ENCODE results near the gene CLK2. TPM values are rescaled to one million over a fixed set of nuclear protein-coding genes. Genes with fewer than 3 reads are reported as not detected.

Gene CLK2
- polyA plus RNA-seq, 1 donor (not counting 4 experiments of a cell fraction or from before 2014, with no cell fraction given), result 45.3 TPM

DNA sequence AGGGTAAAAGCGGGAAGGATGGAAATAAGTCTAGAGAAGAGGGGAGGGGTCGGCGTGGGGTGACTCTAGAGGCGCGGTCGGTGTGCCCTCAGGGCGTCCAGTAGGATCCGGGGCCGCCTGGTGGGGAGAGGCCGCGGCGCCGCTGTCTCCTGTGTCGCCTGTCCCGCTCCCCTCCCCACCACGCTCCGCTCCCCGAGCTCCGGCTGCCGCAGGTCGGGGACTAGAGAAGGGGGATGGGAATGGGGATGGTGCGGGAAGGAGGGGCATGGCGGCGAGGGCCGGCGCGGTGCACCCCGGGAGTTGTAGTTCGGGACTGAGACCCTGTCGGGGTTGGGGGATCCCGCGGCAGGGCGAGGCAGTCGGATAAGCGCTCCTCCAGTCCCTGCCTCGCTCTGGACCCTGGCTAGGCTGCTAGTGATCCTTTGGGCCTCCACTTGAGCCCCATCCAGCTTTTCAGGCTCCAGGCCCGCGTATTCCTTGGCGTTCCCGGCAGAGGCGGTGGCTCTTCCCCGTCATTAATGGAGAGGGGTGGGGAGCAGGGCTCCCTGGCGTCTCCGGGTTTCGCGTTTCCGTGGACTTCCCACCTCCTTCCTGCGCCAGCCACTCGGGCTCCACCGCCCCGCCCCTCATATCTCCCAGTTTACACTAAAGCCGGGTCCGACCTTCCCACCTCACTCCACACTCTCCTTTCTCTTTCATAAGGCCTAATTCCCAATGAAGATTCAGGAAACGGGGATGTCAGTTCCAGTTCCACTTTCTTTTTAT is 17.9 kb downstream of the CLK2 start, which contains the start of gene ENTREP3:
Gene ENTREP3 (minus strand): TSS at position 241 of the 765 bp plus-strand sequence. CDS start 606 bp downstream, outside the sequence.
- peak within 1 kb of the TSS; percentile 93 for H2AFZ ChIP-seq (ENCODE audit: control insufficient read depth, low read length)
- DNase-seq (ENCODE audit: low read depth, low spot score), result no peak

GRCh38 chr1:155254714-155255242 is 18.5 kb downstream of the CLK2 start:
- no peak for DNase-seq (ENCODE audit: low read depth, low spot score)
- Histone ChIP-seq H2AFZ (ENCODE audit: control insufficient read depth, low read length) (peak overlapping the region; percentile 93), H3K4me3 (ENCODE audit: control insufficient read depth in 2 of 3, extremely low read depth in 1 of 3, insufficient read depth in 2 of 3, low read depth in 1 of 3, low read length in 3 of 3) (peak overlapping the region; percentile 77 to 83 (median 81)), H3K36me3 (ENCODE audit: control insufficient read depth in 2 of 2, extremely low read depth in 1 of 2, insufficient read depth in 2 of 2, low read length in 2 of 2) (peaks cover 7 to 17% of the 10 kb centered on the region in 2 experiments), H3K9me1 (ENCODE audit: control insufficient read depth, extremely low read depth, insufficient read depth, low read length) (no peaks in the 10 kb centered on the region), H3K9me3 (ENCODE audit: control insufficient read depth, low read depth, low read length) (no peaks in the 10 kb centered on the region), H3K4me2 (ENCODE audit: control insufficient read depth, extremely low read depth, insufficient read depth, low read depth, low read length) (peak overlapping the region; percentile 94), H3K27me3 (ENCODE audit: control insufficient read depth, extremely low read depth, insufficient read depth, low read length) (no peaks in the 10 kb centered on the region), H3K4me1 (ENCODE audit: control insufficient read depth, extremely low read depth, insufficient read depth, low read length) (peaks cover 19% of the 10 kb centered on the region), H4K20me1 (ENCODE audit: control insufficient read depth, extremely low read depth, insufficient read depth, low read length) (no peaks in the 10 kb centered on the region), H3K79me2 (ENCODE audit: control insufficient read depth, insufficient read depth, low read length) (peaks cover 13% of the 10 kb centered on the region), H3K9ac (ENCODE audit: control insufficient read depth, extremely low read depth, insufficient read depth, low read length) (peak overlapping the region; percentile 77), H3K27ac (ENCODE audit: control insufficient read depth, insufficient read depth, low read length) (no peak overlapping the region)
- FAIRE-seq, result no peak
- TF ChIP-seq, protein P1, sequence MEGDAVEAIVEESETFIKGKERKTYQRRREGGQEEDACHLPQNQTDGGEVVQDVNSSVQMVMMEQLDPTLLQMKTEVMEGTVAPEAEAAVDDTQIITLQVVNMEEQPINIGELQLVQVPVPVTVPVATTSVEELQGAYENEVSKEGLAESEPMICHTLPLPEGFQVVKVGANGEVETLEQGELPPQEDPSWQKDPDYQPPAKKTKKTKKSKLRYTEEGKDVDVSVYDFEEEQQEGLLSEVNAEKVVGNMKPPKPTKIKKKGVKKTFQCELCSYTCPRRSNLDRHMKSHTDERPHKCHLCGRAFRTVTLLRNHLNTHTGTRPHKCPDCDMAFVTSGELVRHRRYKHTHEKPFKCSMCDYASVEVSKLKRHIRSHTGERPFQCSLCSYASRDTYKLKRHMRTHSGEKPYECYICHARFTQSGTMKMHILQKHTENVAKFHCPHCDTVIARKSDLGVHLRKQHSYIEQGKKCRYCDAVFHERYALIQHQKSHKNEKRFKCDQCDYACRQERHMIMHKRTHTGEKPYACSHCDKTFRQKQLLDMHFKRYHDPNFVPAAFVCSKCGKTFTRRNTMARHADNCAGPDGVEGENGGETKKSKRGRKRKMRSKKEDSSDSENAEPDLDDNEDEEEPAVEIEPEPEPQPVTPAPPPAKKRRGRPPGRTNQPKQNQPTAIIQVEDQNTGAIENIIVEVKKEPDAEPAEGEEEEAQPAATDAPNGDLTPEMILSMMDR (optimal IDR thresholded peaks at IDR 0.05 in 1 of 3, IDR thresholded peaks at IDR 0.05 in 1 of 3, conservative IDR thresholded peaks at IDR 0.05 in 1 of 3; ENCODE audit: extremely low read depth in 1 of 3, insufficient read depth in 2 of 3, low read length in 3 of 3), result no peak
- TF ChIP-seq EZH2 (IDR thresholded peaks at IDR 0.05; ENCODE audit: low read length), result no peak
- dilution Hi-C loops (cut with MboI; ENCODE audit: extremely low pct_ligation_motif_present, low sequenced_read_pairs), result no loop called here

More for the DNA sequence above, 17.9 kb downstream of the CLK2 start, which contains the start of gene ENTREP3:
- dilution Hi-C loops (cut with MboI; ENCODE audit: extremely low pct_ligation_motif_present, low sequenced_read_pairs), result no loop called here
- FAIRE-seq, result no peak
- Histone ChIP-seq H3K9me3 (ENCODE audit: control insufficient read depth, low read depth, low read length) (no peaks in the 10 kb centered on the region), H3K36me3 (ENCODE audit: control insufficient read depth in 2 of 2, extremely low read depth in 1 of 2, insufficient read depth in 2 of 2, low read length in 2 of 2) (peaks cover 7 to 17% of the 10 kb centered on the region in 2 experiments), H3K9me1 (ENCODE audit: control insufficient read depth, extremely low read depth, insufficient read depth, low read length) (no peaks in the 10 kb centered on the region), H3K4me2 (ENCODE audit: control insufficient read depth, extremely low read depth, insufficient read depth, low read depth, low read length) (peak within 1 kb of the TSS; percentile 94), H4K20me1 (ENCODE audit: control insufficient read depth, extremely low read depth, insufficient read depth, low read length) (no peaks in the 10 kb centered on the region), H3K79me2 (ENCODE audit: control insufficient read depth, insufficient read depth, low read length) (peaks cover 16% of the 10 kb centered on the region), H3K9ac (ENCODE audit: control insufficient read depth, extremely low read depth, insufficient read depth, low read length) (peak within 1 kb of the TSS; percentile 77), H3K4me1 (ENCODE audit: control insufficient read depth, extremely low read depth, insufficient read depth, low read length) (peaks cover 19% of the 10 kb centered on the region), H3K27ac (ENCODE audit: control insufficient read depth, insufficient read depth, low read length) (peak within 1 kb of the TSS; percentile 69), H3K4me3 (ENCODE audit: control insufficient read depth in 2 of 3, extremely low read depth in 1 of 3, insufficient read depth in 2 of 3, low read depth in 1 of 3, low read length in 3 of 3) (peak within 1 kb of the TSS; percentile 77 to 83 (median 81)), H3K27me3 (ENCODE audit: control insufficient read depth, extremely low read depth, insufficient read depth, low read length) (no peaks in the 10 kb centered on the region)
- TF ChIP-seq, protein P1 (optimal IDR thresholded peaks at IDR 0.05 in 1 of 3, IDR thresholded peaks at IDR 0.05 in 1 of 3, conservative IDR thresholded peaks at IDR 0.05 in 1 of 3; ENCODE audit: extremely low read depth in 1 of 3, insufficient read depth in 2 of 3, low read length in 3 of 3), result no peak
- TF ChIP-seq EZH2 (IDR thresholded peaks at IDR 0.05; ENCODE audit: low read length), result no peak
